Skin epidermis (tissue), 12 donors: Measurements from ENCODE around the gene CSN1S1.

Experiments used
- H3K27ac ChIP-seq, 21 experiments: fragments of 200-600 bp; sonication (generic) in 11 of 21; one replicate each; pipeline ENCODE4 v1.5.0; 2020; ENCODE audit warnings: mild to moderate bottlenecking in 3 of 21, inconsistent platforms in 2 of 21, moderate library complexity in 2 of 21
- H3K4me3 ChIP-seq, 7 experiments: fragments of 200-600 bp; sonication (generic) in 2 of 7; one replicate each; pipeline ENCODE4 v1.5.0; 2020; ENCODE audit warnings: inconsistent platforms in 2 of 7, mild to moderate bottlenecking in 2 of 7, moderate library complexity in 1 of 7

CSN1S1 gene

GRCh38 chr4:69986663-69987062, 55.8 kb downstream of the CSN1S1 start:
- no peak overlapping the region for H3K4me3 ChIP-seq

GRCh38 chr4:69991016-69991415, 60.1 kb downstream of the CSN1S1 start:
- Histone ChIP-seq H3K4me3 (no peak overlapping the region), H3K27ac (no peak overlapping the region)

More at GRCh38 chr4:69986663-69987062, 55.8 kb downstream of the CSN1S1 start:
- no peak overlapping the region for H3K27ac ChIP-seq

GRCh38 chr4:69994782-69995181, 63.9 kb downstream of the CSN1S1 start:
- H3K4me3 ChIP-seq, result no peak overlapping the region
- H3K27ac ChIP-seq, result no peak overlapping the region

- Histone ChIP-seq H3K4me3 (no peak within 1 kb of the TSS), H3K27ac (no peak within 1 kb of the TSS)
Measured at GRCh38 chr4:69995526-69996016, 64.7 kb downstream of the CSN1S1 start, which contains the start of gene STATH. STATH (plus strand) TSS chr4:69995966; CDS start chr4:69998438, 2,472 bp downstream.
